GM12801 (cell line): ENCODE data around the gene BEND7.

Source experiments
- CTCF ChIP-seq: IDR thresholded peaks from one replicate; pipeline ENCODE4 v1.5.1; 2011; ENCODE audit warnings: control low read depth; ENCODE audit not compliant: insufficient read length; ENCODE audit errors: extremely low read depth

BEND7 gene

GRCh38 chr10:13402021-13402420, 126.8 kb downstream of the BEND7 start:
- TF ChIP-seq CTCF = no peak

GRCh38 chr10:13401142-13401541, 127.7 kb downstream of the BEND7 start:
- TF ChIP-seq CTCF = no peak

DNA sequence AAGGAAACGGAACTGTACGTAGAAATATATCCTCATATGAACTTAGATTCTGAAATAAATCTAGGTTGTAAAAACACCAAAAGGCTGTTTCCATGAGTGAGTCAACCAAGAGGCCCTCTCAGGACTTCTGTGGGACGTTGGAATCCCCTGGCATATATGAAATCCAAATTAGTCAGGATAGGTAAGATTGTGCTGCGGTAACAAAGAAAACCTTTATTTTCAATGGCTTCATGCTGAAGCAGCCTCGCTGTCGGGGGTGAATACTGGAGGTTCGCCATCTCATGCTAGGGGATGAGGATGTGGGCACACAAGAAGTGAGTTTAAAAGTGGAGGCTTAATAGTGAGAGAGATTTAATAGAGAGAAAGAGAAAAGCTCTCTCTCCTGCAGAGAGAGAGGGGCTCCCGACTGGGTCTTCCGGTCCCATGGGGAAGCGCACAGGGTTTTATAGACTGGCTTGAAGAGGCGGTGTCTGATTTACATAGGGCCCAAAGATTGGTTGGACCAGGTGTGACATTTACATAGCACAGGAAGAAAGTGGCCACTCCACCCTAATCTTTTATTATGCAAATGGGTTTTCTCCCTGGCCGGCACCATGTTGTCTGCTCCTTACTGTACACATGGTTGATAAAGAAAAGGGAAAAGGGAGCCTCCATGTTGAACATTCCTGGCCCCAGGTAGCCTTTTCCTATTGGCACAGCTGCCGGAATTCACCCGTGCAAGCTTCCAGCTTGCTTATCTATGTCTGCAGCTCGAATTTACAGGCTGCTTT, 128.4 kb downstream of the BEND7 start:
- no peak for TF ChIP-seq CTCF

DNA sequence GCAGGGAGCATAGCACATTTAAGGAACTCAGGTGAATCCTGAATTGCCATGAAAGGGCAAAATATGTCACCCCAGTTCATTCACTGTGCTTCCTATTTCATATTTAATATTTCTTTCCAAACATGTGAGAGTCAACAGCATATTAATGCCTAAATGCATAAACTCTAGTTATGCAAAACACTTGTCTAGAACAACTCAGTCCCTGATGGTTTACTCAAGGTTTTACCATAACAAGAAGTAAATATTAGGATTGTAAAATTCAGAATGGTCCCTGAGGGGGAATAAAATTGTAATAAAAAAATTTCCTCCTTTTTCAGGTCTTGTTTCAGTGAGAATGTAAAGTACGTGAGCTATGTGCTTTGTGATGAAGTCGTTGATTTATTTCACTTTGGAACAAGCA, 129.1 kb downstream of the BEND7 start:
- no peak for TF ChIP-seq CTCF

DNA sequence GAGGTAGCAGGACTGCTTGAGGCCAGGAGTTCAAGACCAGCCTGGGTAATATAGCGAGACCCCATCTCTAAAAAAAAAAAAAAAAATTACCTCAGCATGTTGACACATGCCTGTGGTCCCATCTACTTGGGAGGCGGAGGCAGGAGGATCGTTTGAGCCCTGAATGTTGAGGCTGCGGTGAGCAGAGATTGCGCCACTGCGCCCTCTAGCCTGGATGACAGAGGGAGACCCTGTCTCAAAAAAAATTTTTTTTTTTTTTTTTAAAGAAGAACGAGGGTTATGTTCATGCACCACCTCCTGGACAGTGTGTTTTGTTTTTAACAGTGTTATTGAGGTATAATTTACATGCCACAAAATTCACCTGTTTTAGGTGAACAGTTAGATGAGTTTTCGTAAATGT, 129.6 kb downstream of the BEND7 start:
- no peak for TF ChIP-seq CTCF

DNA sequence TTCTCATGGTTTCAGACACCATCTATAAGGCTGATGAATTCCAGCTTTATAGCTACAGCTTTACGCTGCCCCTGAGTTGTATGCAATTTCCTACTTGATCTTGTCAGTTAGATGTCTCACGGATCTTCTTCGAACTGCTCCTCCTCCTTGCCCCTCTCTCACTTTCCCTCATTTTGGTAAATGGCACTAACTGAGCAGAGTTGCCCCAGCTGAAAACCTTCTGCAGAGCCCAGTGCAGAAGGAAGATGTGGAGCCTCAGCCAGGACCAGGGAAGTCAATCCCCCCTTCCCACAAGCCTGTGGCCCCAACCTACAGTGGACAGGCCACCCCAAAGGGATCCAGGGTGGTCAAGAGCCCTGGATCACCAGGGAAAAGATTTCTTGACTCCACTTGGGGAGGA, 131.8 kb downstream of the BEND7 start:
- TF ChIP-seq CTCF = no peak

DNA sequence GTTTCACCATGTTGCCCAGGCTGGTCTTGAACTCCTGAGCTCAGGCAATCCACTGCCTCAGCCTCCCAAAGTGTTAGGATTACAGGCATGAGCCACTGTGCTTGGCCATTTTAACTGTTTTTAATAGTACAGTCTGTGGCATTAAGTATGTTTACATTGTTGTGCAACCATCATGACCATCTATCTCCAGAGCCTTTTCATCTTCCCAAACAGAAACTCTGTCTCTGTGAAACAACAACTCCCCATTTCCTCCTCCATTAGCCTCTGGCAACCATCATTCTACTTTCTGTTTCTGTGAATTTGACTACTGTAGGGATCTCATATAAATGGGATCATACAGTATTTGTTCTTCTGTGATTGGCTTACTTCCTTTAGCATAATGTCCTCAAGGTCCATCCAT, 132.4 kb downstream of the BEND7 start:
- TF ChIP-seq CTCF = no peak
